ENCODE results near the gene LY9. TPM values are rescaled to one million over a fixed set of nuclear protein-coding genes. Genes with fewer than 3 reads are reported as not detected.

The LY9 gene
- total and polyA plus RNA-seq, 2 donors from 2014 or later, result 0.41 to 3.5 TPM

DNA sequence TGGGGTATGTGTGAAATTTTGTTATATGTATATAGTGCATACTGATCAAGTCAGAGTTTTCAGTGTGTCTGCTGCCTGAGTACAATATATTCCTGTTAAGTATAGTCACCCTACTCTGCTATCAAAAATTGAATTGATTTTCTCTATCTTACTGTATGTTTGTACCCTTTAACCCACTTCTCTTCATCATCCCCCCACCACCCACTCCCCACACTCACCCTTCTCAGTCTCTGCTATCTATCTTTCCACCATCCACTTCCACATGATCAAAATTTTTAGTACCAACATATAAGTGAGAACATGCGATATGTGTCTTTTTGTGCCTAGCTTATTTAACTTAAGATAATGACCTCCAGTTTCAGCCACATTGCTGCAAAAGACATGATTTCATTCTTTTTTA is 4.2 kb downstream of the LY9 start:
- DNase-seq (no peak), FAIRE-seq (no peak)
- H3K27me3 ChIP-seq (ENCODE audit: control insufficient read depth, insufficient read depth, low read length), result no peaks in the 10 kb centered on the region
- H3K9ac ChIP-seq (ENCODE audit: low read length in 3 of 3), result no peak overlapping the region
- H3K4me1 ChIP-seq (ENCODE audit: control insufficient read depth in 2 of 3, insufficient read depth in 2 of 3, low read depth in 1 of 3, low read length in 3 of 3), result no peaks in the 10 kb centered on the region
- H3K27ac ChIP-seq (ENCODE audit: low read depth in 2 of 2, low read length in 2 of 2), result no peak overlapping the region
- no peaks in the 10 kb centered on the region for H3K9me3 ChIP-seq (ENCODE audit: control insufficient read depth in 2 of 3, insufficient read depth in 1 of 3, low read length in 3 of 3)
- TF ChIP-seq, protein P1, sequence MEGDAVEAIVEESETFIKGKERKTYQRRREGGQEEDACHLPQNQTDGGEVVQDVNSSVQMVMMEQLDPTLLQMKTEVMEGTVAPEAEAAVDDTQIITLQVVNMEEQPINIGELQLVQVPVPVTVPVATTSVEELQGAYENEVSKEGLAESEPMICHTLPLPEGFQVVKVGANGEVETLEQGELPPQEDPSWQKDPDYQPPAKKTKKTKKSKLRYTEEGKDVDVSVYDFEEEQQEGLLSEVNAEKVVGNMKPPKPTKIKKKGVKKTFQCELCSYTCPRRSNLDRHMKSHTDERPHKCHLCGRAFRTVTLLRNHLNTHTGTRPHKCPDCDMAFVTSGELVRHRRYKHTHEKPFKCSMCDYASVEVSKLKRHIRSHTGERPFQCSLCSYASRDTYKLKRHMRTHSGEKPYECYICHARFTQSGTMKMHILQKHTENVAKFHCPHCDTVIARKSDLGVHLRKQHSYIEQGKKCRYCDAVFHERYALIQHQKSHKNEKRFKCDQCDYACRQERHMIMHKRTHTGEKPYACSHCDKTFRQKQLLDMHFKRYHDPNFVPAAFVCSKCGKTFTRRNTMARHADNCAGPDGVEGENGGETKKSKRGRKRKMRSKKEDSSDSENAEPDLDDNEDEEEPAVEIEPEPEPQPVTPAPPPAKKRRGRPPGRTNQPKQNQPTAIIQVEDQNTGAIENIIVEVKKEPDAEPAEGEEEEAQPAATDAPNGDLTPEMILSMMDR (IDR thresholded peaks at IDR 0.05; ENCODE audit: borderline replicate concordance, extremely low read depth, insufficient read depth), result no peak
- no peaks in the 10 kb centered on the region for H3K36me3 ChIP-seq (ENCODE audit: control insufficient read depth in 2 of 3, insufficient read depth in 3 of 3, low read length in 3 of 3)
- no peak overlapping the region for H3K4me3 ChIP-seq (ENCODE audit: low read length in 3 of 3)
- intact Hi-C loops (cut with DNase I), result no loop called here

DNA sequence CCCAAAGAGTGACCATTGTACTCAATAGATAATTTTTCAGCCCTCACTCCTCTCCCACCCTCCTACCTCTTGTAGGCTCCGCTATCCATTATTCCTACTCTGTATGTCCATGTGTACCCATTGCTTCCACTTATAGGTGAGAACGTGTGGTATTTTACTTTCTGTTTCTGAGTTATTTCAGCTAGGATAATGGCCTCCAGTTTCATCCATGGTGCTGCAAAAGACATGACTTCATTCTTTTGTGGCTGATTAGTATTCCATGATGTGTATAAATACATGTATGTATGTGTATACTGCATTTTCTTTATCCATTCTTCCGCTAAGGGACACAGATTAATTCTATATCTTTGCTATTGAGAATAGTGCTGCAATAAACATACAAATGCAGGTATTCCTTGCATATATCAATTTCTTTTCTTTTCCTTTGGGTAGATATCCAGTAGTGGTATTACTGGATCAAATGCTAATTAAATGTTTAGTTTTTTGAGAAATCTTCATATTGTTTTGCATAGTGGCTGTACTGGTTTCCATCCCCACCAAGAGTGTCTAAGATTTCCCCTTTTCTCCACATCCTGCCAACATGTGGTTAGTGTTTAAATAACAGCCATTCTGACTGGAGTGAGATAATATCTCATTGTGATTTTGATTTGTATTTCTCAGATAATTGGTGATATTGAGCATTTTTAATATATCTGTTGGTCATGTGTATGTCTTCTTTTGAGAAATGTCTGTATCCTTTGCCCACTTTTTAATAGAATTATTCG is 4.9 kb downstream of the LY9 start:
- no peaks in the 10 kb centered on the region for H3K9me3 ChIP-seq (ENCODE audit: control insufficient read depth in 2 of 3, insufficient read depth in 1 of 3, low read length in 3 of 3)
- TF ChIP-seq, protein P1 (IDR thresholded peaks at IDR 0.05; ENCODE audit: borderline replicate concordance, extremely low read depth, insufficient read depth), result no peak
- FAIRE-seq (no peak), DNase-seq (no peak)
- H3K4me1 ChIP-seq (ENCODE audit: control insufficient read depth in 2 of 3, insufficient read depth in 2 of 3, low read depth in 1 of 3, low read length in 3 of 3), result no peaks in the 10 kb centered on the region
- no peaks in the 10 kb centered on the region for H3K36me3 ChIP-seq (ENCODE audit: control insufficient read depth in 2 of 3, insufficient read depth in 3 of 3, low read length in 3 of 3)
- intact Hi-C loops (cut with DNase I), result no loop called here
- H3K27me3 ChIP-seq (ENCODE audit: control insufficient read depth, insufficient read depth, low read length), result no peaks in the 10 kb centered on the region
- H3K4me3 ChIP-seq (ENCODE audit: low read length in 3 of 3), result no peak overlapping the region
- no peak overlapping the region for H3K27ac ChIP-seq (ENCODE audit: low read depth in 2 of 2, low read length in 2 of 2)
- no peak overlapping the region for H3K9ac ChIP-seq (ENCODE audit: low read length in 3 of 3)

- Histone ChIP-seq H3K9ac (ENCODE audit: low read length in 3 of 3) (no peak overlapping the region), H3K27me3 (ENCODE audit: control insufficient read depth, insufficient read depth, low read length) (no peaks in the 10 kb centered on the region), H3K36me3 (ENCODE audit: control insufficient read depth in 2 of 3, insufficient read depth in 3 of 3, low read length in 3 of 3) (no peaks in the 10 kb centered on the region), H3K9me3 (ENCODE audit: control insufficient read depth in 2 of 3, insufficient read depth in 1 of 3, low read length in 3 of 3) (peaks cover 0 to 4% (median 0%) of the 10 kb centered on the region in 3 donors), H3K4me3 (ENCODE audit: low read length in 3 of 3) (no peak overlapping the region), H3K27ac (ENCODE audit: low read depth in 2 of 2, low read length in 2 of 2) (no peak overlapping the region), H3K4me1 (ENCODE audit: control insufficient read depth in 2 of 3, insufficient read depth in 2 of 3, low read depth in 1 of 3, low read length in 3 of 3) (no peaks in the 10 kb centered on the region)
- intact Hi-C loops (cut with DNase I), result no loop called here
- FAIRE-seq (no peak), DNase-seq (no peak)
- TF ChIP-seq, protein P1 (IDR thresholded peaks at IDR 0.05; ENCODE audit: borderline replicate concordance, extremely low read depth, insufficient read depth), result no peak
Observed at GRCh38 chr1:160801836-160802580, 6.0 kb downstream of the LY9 start.
